ENCODE results near the gene CTAG2. TPM values are rescaled to one million over a fixed set of nuclear protein-coding genes. Genes with fewer than 3 reads are reported as not detected.
"Not testable (repeated sequence)": the region's sequence is repeated elsewhere in the genome, so short reads cannot be mapped to it uniquely, and the experiment has no call there.

The CTAG2 gene
- total RNA-seq (not detected), polyA plus RNA-seq (0.05 TPM)
- long read RNA-seq, donor 1 = 0 reads
- long read RNA-seq, donor 2 = 0 reads
- long read RNA-seq, donor 3, partial matches to known transcripts = 0 of 1 reads
- long read RNA-seq, donor 3, other reads (novel, unspliced or antisense) = 0 of 1 reads
- long read RNA-seq, donor 4 = 0 reads
- long read RNA-seq, donor 5 = 0 reads
- long read RNA-seq, donor 6 = 0 reads
- long read RNA-seq, donor 7, partial matches to known transcripts = 0 of 1 reads
- long read RNA-seq, donor 7, other reads (novel, unspliced or antisense) = 0 of 1 reads
- long read RNA-seq, donor 8 = 0 reads
- long read RNA-seq, donor 9 = 0 reads
- long read RNA-seq, donor 10 = 0 reads

DNA sequence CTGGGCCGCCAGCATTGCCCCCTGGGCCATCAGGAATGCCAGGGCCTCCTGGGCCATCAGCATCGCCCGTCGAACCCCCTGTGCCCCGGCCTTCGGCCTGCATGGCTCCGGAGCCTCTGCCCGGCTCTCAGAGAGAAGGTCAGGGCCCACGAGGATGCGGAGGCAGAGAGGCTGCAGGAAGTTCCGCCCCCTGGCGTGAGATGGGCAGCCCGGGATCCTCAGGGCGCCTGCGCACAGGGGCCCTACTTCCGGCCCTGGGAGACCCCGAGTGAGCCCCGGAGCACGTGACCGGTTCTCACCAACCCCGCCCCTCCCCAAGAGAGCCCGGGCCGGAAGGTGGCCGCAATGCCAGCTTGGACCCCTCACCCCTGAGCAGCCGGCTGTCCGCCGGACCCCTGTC is at the start of gene CTAG2:
Gene CTAG2 (minus strand): TSS at position 167 of the 400 bp plus-strand sequence. CDS start 64 bp downstream, at position 103.
- H3K36me3 ChIP-seq (ENCODE audit: control insufficient read depth in 2 of 2, insufficient read depth in 2 of 2, low read length in 1 of 2); H3K27me3 ChIP-seq (ENCODE audit: control insufficient read depth in 2 of 2, insufficient read depth in 1 of 2, low read length in 1 of 2); DNase-seq (ENCODE audit: low read depth in 6 of 9, low spot score in 9 of 9); H3K27ac ChIP-seq (ENCODE audit: low read depth in 1 of 2, low read length in 1 of 2); H3K4me3 ChIP-seq (ENCODE audit: low read length in 2 of 2); H3K9me3 ChIP-seq (ENCODE audit: control insufficient read depth in 2 of 2, insufficient read depth in 1 of 2, low read length in 1 of 2); H3K4me1 ChIP-seq (ENCODE audit: control insufficient read depth in 2 of 2, insufficient read depth in 2 of 2, low read length in 2 of 2): not testable (repeated sequence)
- no CpG with 5 or more reads among the region's 27 CpGs for WGBS

DNA sequence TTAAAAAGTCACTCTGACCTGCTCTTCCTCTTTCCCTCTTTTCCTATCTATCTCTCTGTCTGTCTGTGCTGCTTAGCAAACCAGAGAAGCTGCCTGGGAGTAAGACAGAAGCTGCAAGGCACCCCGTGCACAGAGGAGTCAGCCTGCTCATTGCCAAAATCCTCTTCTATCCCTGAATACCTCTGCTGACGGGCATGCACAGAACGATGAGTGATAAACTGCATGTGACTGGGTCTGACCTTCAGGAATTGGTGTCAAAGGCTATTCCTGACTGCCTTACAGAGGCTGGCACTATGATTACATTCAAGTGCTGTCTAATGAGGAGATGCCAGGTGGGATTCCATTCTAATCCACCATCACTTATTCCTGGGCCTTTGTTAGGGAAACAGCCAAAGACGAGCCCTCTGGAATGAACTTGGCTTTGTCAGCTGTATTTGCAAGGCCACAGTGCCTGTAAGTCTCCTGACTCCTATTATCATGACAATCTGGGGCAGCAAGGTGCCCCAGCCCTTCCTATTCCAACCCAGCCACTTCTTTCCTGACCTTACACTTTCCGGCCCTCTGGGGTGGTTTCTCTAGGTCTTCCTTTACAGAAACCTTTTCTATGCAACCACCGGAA is 45.4 kb upstream of the CTAG2 start:
- H3K9me3 ChIP-seq (ENCODE audit: control insufficient read depth in 2 of 2, insufficient read depth in 1 of 2, low read length in 1 of 2) = no peaks in the 10 kb centered on the region

DNA sequence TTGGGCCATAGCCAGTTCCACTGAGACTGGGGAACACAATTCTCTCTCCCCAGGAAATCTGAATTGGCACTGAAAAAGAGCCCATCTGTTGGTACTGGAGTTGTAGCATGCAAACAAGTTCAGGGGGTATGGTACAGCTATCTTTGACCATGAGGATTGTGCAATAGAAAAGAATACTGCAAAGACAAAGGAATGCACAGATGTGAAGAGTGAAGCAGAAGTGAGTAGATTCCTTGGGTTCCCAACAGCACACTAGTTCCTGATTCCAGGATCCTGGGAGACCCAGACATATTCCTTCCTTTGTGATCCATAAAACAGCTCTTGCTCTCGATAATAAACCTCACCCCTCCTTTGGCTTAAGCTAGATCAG is 43.3 kb upstream of the CTAG2 start:
- no peaks in the 10 kb centered on the region for H3K9me3 ChIP-seq (ENCODE audit: control insufficient read depth in 2 of 2, insufficient read depth in 1 of 2, low read length in 1 of 2)
- H3K27me3 ChIP-seq (ENCODE audit: control insufficient read depth in 2 of 2, insufficient read depth in 1 of 2, low read length in 1 of 2) = no peaks in the 10 kb centered on the region
- no peak for DNase-seq (ENCODE audit: low read depth in 6 of 9, low spot score in 9 of 9)
- 100% methylated on average over 1 of the region's 1 CpG for WGBS
- H3K4me3 ChIP-seq (ENCODE audit: low read length in 2 of 2) = no peak overlapping the region
- H3K27ac ChIP-seq (ENCODE audit: low read depth in 1 of 2, low read length in 1 of 2) = no peak overlapping the region
- peaks cover 0 to 4% of the 10 kb centered on the region in 2 donors for H3K4me1 ChIP-seq (ENCODE audit: control insufficient read depth in 2 of 2, insufficient read depth in 2 of 2, low read length in 2 of 2)
- peaks cover 14 to 19% of the 10 kb centered on the region in 2 donors for H3K36me3 ChIP-seq (ENCODE audit: control insufficient read depth in 2 of 2, insufficient read depth in 2 of 2, low read length in 1 of 2)

More for the DNA sequence above, 45.4 kb upstream of the CTAG2 start:
- no peak overlapping the region for H3K4me3 ChIP-seq (ENCODE audit: low read length in 2 of 2)
- peaks cover 14 to 19% of the 10 kb centered on the region in 2 donors for H3K36me3 ChIP-seq (ENCODE audit: control insufficient read depth in 2 of 2, insufficient read depth in 2 of 2, low read length in 1 of 2)
- no peaks in the 10 kb centered on the region for H3K27me3 ChIP-seq (ENCODE audit: control insufficient read depth in 2 of 2, insufficient read depth in 1 of 2, low read length in 1 of 2)
- H3K4me1 ChIP-seq (ENCODE audit: control insufficient read depth in 2 of 2, insufficient read depth in 2 of 2, low read length in 2 of 2) = peaks cover 0 to 4% of the 10 kb centered on the region in 2 donors
- no peak overlapping the region for H3K27ac ChIP-seq (ENCODE audit: low read depth in 1 of 2, low read length in 1 of 2)
- WGBS = 95% methylated on average over 6 of the region's 6 CpGs
- DNase-seq (ENCODE audit: low read depth in 6 of 9, low spot score in 9 of 9) = no peak

DNA sequence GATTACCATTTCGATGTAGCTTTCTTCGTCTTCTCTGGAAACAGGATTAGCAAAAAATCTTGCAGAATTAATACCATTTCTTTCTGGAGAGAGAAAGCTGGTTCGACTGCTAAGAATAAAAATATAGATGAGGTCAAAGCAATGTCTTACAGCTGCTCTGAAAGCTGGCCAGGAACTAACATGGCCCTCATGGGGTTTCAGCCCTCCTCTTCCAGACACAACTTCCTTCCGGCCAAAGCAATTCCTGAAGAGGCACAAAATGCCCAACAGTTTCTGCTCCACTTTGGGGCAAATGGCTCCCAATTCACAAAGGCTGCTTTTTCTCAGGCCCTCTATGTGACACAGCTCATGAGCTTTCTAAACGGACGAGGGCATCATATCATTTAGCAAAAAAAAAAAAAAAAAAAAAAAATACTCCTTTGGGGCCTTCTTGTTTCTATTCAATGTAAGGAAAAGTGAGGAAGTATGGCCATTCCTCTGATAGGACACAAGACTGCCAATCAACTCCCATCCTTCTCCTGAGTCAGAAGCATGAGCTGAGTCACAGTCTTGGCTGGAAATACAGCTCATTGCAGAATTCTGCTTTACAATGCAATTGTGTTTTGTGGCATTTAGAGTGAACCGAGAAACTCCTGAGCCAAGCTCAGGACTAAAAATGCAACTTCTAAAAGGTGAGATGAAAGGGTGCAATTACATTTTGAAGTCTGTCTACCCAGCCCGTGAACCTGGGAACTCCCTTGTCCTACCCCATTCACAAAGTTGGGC is 42.7 kb upstream of the CTAG2 start:
- H3K36me3 ChIP-seq (ENCODE audit: control insufficient read depth in 2 of 2, insufficient read depth in 2 of 2, low read length in 1 of 2) = peaks cover 14 to 19% of the 10 kb centered on the region in 2 donors
- no peak overlapping the region for H3K27ac ChIP-seq (ENCODE audit: low read depth in 1 of 2, low read length in 1 of 2)
- WGBS = 88% methylated on average over 8 of the region's 8 CpGs
- H3K4me1 ChIP-seq (ENCODE audit: control insufficient read depth in 2 of 2, insufficient read depth in 2 of 2, low read length in 2 of 2) = peaks cover 0 to 4% of the 10 kb centered on the region in 2 donors
- no peaks in the 10 kb centered on the region for H3K9me3 ChIP-seq (ENCODE audit: control insufficient read depth in 2 of 2, insufficient read depth in 1 of 2, low read length in 1 of 2)
- no peak overlapping the region for H3K4me3 ChIP-seq (ENCODE audit: low read length in 2 of 2)
- DNase-seq (ENCODE audit: low read depth in 6 of 9, low spot score in 9 of 9) = no peak
- no peaks in the 10 kb centered on the region for H3K27me3 ChIP-seq (ENCODE audit: control insufficient read depth in 2 of 2, insufficient read depth in 1 of 2, low read length in 1 of 2)

DNA sequence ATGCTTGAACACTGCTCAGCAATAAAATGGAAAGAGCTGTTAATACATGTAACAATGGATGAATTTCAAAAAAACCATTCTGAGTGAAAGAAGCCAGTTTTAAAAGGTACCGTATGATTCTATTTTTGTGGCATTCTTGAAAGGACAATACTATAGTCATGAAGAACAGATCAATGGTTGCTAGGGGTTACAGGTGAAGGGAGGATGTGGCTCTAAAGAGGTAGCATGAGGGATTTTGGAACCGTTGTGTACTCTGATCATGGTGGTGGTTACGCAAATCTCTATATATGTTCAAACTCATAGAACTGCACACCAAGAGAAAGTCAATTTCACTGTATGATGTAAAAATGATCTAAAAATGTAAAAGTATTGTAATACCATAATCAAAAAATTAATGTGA is 40.0 kb upstream of the CTAG2 start:
- peaks cover 14 to 18% of the 10 kb centered on the region in 2 donors for H3K36me3 ChIP-seq (ENCODE audit: control insufficient read depth in 2 of 2, insufficient read depth in 2 of 2, low read length in 1 of 2)

DNA sequence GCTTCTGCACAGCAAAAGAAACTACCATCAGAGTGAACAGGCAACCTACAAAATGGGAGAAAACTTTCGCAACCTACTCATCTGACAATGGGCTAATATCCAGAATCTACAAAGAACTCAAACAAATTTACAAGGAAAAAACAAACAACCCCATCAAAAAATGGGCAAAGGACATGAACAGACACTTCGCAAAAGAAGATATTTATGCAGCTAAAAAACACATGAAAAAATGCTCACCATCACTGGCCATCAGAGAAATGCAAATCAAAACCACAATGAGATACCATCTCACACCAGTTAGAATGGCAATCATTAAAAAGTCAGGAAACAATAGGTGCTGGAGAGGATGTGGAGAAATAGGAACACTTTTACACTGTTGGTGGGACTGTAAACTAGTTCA is 37.1 kb upstream of the CTAG2 start:
- H3K36me3 ChIP-seq (ENCODE audit: control insufficient read depth in 2 of 2, insufficient read depth in 2 of 2, low read length in 1 of 2); H3K4me3 ChIP-seq (ENCODE audit: low read length in 2 of 2); H3K27me3 ChIP-seq (ENCODE audit: control insufficient read depth in 2 of 2, insufficient read depth in 1 of 2, low read length in 1 of 2); H3K4me1 ChIP-seq (ENCODE audit: control insufficient read depth in 2 of 2, insufficient read depth in 2 of 2, low read length in 2 of 2); H3K27ac ChIP-seq (ENCODE audit: low read depth in 1 of 2, low read length in 1 of 2); H3K9me3 ChIP-seq (ENCODE audit: control insufficient read depth in 2 of 2, insufficient read depth in 1 of 2, low read length in 1 of 2); DNase-seq (ENCODE audit: low read depth in 6 of 9, low spot score in 9 of 9): not testable (repeated sequence)
- 97% methylated on average over 2 of the region's 2 CpGs for WGBS

More for the DNA sequence above, 40.0 kb upstream of the CTAG2 start:
- Histone ChIP-seq H3K4me1 (ENCODE audit: control insufficient read depth in 2 of 2, insufficient read depth in 2 of 2, low read length in 2 of 2) (peaks cover 0 to 4% of the 10 kb centered on the region in 2 donors), H3K9me3 (ENCODE audit: control insufficient read depth in 2 of 2, insufficient read depth in 1 of 2, low read length in 1 of 2) (no peaks in the 10 kb centered on the region), H3K27me3 (ENCODE audit: control insufficient read depth in 2 of 2, insufficient read depth in 1 of 2, low read length in 1 of 2) (no peaks in the 10 kb centered on the region), H3K27ac (ENCODE audit: low read depth in 1 of 2, low read length in 1 of 2) (peak overlapping the region in 1 of 2 donors; percentile 18), H3K4me3 (ENCODE audit: low read length in 2 of 2) (no peak overlapping the region)
- 11% methylated on average over 3 of the region's 3 CpGs for WGBS
- DNase-seq (ENCODE audit: low read depth in 6 of 9, low spot score in 9 of 9) = peak in 4 of 9 donors; percentile 28 to 70 (median 37)

DNA sequence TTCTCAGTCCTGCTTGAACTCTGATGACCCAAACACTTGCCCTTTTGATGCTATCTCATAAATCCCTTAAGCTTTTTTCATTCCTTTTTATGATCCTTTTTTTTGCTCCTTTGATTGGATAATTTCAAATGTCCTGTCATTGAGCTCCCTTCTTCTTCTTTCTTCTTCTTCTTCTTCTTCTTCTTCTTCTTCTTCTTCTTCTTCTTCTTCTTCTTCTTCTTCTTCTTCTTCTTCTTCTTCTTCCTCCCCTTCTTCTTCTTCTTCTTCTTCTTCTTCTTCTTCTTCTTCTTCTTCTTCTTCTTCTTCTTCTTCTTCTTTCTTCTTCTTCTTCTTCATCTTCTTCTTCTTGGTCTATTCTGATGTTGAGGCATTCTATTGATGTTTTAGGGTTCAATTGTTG is 18.7 kb upstream of the CTAG2 start:
- not testable (repeated sequence) for H3K27ac ChIP-seq (ENCODE audit: low read depth in 1 of 2, low read length in 1 of 2); H3K4me1 ChIP-seq (ENCODE audit: control insufficient read depth in 2 of 2, insufficient read depth in 2 of 2, low read length in 2 of 2); H3K4me3 ChIP-seq (ENCODE audit: low read length in 2 of 2); H3K27me3 ChIP-seq (ENCODE audit: control insufficient read depth in 2 of 2, insufficient read depth in 1 of 2, low read length in 1 of 2); H3K36me3 ChIP-seq (ENCODE audit: control insufficient read depth in 2 of 2, insufficient read depth in 2 of 2, low read length in 1 of 2); DNase-seq (ENCODE audit: low read depth in 6 of 9, low spot score in 9 of 9)
- H3K9me3 ChIP-seq (ENCODE audit: control insufficient read depth in 2 of 2, insufficient read depth in 1 of 2, low read length in 1 of 2) = peaks cover 0 to 10% of the 10 kb centered on the region in 2 donors

DNA sequence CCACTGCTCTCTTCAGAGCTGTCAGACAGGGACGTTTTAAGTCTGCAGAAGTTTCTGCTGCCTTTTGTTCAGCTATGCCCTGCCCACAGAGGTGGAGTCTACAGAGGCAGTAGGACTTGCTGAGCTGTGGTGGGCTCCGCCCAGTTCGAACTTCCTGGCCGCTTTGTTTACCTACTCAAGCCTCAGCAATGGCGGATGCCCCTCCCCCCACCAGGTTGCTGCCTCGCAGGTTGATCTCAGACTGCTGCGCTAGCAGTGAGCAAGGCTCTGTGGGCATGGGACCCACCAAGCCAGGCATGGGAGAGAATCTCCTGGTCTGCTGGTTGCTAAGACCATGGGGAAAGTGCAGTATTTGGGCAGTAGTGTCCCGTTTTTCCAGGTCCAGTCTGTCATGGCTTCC is 17.5 kb upstream of the CTAG2 start:
- H3K4me3 ChIP-seq (ENCODE audit: low read length in 2 of 2); H3K36me3 ChIP-seq (ENCODE audit: control insufficient read depth in 2 of 2, insufficient read depth in 2 of 2, low read length in 1 of 2); H3K27ac ChIP-seq (ENCODE audit: low read depth in 1 of 2, low read length in 1 of 2); DNase-seq (ENCODE audit: low read depth in 6 of 9, low spot score in 9 of 9); H3K27me3 ChIP-seq (ENCODE audit: control insufficient read depth in 2 of 2, insufficient read depth in 1 of 2, low read length in 1 of 2); H3K4me1 ChIP-seq (ENCODE audit: control insufficient read depth in 2 of 2, insufficient read depth in 2 of 2, low read length in 2 of 2): not testable (repeated sequence)
- WGBS = 89% methylated on average over 8 of the region's 8 CpGs
- H3K9me3 ChIP-seq (ENCODE audit: control insufficient read depth in 2 of 2, insufficient read depth in 1 of 2, low read length in 1 of 2) = peaks cover 0 to 10% of the 10 kb centered on the region in 2 donors

DNA sequence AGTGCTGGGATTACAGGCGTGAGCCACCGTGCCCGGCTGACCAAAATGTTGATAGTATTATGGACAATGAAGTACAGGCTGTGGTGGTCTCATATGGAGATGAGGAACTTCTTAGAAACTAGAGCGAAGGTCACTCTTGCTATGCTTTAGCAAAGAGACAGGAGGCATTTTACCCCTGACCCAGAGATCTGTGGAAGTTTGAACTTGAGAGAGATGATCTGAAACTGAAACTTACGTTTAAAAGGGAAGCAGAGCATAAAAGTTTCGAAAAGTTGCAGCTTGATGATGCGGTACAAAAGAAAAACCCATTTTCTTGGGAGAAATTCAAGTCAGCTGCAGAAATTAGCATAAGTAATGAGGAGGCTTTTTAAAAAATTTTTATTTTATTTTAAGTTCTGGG is 8.5 kb upstream of the CTAG2 start:
- Histone ChIP-seq H3K4me3 (ENCODE audit: low read length in 2 of 2) (no peak overlapping the region), H3K36me3 (ENCODE audit: control insufficient read depth in 2 of 2, insufficient read depth in 2 of 2, low read length in 1 of 2) (no peaks in the 10 kb centered on the region), H3K27ac (ENCODE audit: low read depth in 1 of 2, low read length in 1 of 2) (no peak overlapping the region), H3K27me3 (ENCODE audit: control insufficient read depth in 2 of 2, insufficient read depth in 1 of 2, low read length in 1 of 2) (no peaks in the 10 kb centered on the region), H3K9me3 (ENCODE audit: control insufficient read depth in 2 of 2, insufficient read depth in 1 of 2, low read length in 1 of 2) (peaks cover 0 to 8% of the 10 kb centered on the region in 2 donors), H3K4me1 (ENCODE audit: control insufficient read depth in 2 of 2, insufficient read depth in 2 of 2, low read length in 2 of 2) (no peaks in the 10 kb centered on the region)
- DNase-seq (ENCODE audit: low read depth in 6 of 9, low spot score in 9 of 9) = no peak
- 90% methylated on average over 7 of the region's 7 CpGs for WGBS
